HFFc6 (cell line): ENCODE measurements around the gene AMD1. TPM values are rescaled to one million over a fixed set of nuclear protein-coding genes. Genes with fewer than 3 reads are reported as not detected.

Experiments used
- DNase-seq: peaks from one replicate; pipeline ENCODE4 v3.0.0-alpha.2; 2018
- H3K27ac Mint-ChIP-seq: 2 replicates; pipeline ENCODE4 v1.8.0; 2020; ENCODE audit warnings: mild to moderate bottlenecking, mixed read lengths
- H3K27me3 Mint-ChIP-seq: 2 replicates; pipeline ENCODE4 v1.8.0; 2021; ENCODE audit warnings: mild to moderate bottlenecking, moderate library complexity, mixed read lengths; ENCODE audit not compliant: insufficient read depth
- H3K36me3 Mint-ChIP-seq: 2 replicates; pipeline ENCODE4 v1.8.0; 2021; ENCODE audit warnings: low read depth, mixed read lengths
- H3K4me1 Mint-ChIP-seq: 2 replicates; pipeline ENCODE4 v1.8.0; 2020; ENCODE audit warnings: low read depth, mixed read lengths
- H3K4me3 Mint-ChIP-seq: 2 replicates; pipeline ENCODE4 v1.8.0; 2020; ENCODE audit warnings: mild to moderate bottlenecking, moderate library complexity, mixed read lengths
- H3K9me3 Mint-ChIP-seq: 2 replicates; pipeline ENCODE4 v1.8.0; 2020; ENCODE audit warnings: mild to moderate bottlenecking, mixed read lengths
- total RNA-seq, 6 experiments: library from RNA; stranded (reverse); fragmentation: NEBNext Ultra II Directional; extraction: Animal tissue kit (Norgen Biotek cat#: 25700); gene quantifications; 2 replicates in 1 of 6; 3 replicates in 5 of 6; pipeline ENCODE4 v1.2.3, GENCODE V29; 2021
- TF ChIP-seq, protein P1 (sequence below): fragments of 200-600 bp; sonication (generic); IDR thresholded peaks from 2 replicates; pipeline ENCODE4 v1.5.0; 2021; ENCODE audit warnings: antibody characterized with exemption, mild to moderate bottlenecking

Gene AMD1
- total RNA-seq, 6 experiments from 2014 or later = 86.4 to 119 (median 109) TPM

DNA sequence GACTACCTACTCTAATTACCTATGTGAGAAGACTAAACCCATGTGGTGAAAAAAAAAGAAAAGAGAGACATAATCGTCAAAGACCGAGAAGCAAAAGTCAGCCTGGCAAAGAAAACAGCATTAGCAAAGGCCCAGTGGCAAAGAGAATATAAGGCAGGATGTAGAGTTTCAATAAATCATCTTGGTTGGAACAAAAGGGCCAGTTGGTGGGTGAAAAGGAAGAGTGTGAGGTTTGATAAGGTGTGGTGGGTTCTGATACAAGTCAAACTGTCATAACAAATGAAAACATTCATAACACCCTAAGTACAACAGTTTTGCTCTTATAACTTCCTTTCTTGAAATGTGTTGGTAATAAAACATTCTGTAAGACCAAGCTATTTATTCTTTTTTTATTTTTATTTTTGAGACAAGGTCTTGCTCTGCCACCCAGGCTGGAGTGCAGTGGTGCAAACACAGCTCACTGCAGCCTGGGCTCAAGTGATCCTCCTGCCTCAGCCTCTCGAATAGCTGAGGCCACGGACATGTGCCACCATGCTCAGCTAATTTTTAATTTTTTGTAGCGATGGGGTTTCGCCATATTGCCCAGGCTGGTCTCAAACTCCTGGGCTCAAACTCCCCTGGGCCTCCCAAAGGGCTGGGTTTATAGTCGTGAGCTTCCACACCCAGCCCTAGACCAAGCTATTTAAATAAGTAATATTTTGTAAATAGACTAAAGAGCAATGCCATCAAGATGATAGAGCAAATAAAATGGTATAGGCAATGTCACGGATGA is 65.0 kb downstream of the AMD1 start:
- no peak for DNase-seq
- TF ChIP-seq, protein P1, sequence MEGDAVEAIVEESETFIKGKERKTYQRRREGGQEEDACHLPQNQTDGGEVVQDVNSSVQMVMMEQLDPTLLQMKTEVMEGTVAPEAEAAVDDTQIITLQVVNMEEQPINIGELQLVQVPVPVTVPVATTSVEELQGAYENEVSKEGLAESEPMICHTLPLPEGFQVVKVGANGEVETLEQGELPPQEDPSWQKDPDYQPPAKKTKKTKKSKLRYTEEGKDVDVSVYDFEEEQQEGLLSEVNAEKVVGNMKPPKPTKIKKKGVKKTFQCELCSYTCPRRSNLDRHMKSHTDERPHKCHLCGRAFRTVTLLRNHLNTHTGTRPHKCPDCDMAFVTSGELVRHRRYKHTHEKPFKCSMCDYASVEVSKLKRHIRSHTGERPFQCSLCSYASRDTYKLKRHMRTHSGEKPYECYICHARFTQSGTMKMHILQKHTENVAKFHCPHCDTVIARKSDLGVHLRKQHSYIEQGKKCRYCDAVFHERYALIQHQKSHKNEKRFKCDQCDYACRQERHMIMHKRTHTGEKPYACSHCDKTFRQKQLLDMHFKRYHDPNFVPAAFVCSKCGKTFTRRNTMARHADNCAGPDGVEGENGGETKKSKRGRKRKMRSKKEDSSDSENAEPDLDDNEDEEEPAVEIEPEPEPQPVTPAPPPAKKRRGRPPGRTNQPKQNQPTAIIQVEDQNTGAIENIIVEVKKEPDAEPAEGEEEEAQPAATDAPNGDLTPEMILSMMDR = no peak
- peaks cover 5% of the 10 kb centered on the region for H3K4me1 Mint-ChIP-seq
- H3K4me3 Mint-ChIP-seq = no peak overlapping the region
- H3K9me3 Mint-ChIP-seq = no peaks in the 10 kb centered on the region
- no peak overlapping the region for H3K27ac Mint-ChIP-seq
- H3K36me3 Mint-ChIP-seq = no peaks in the 10 kb centered on the region
- no peaks in the 10 kb centered on the region for H3K27me3 Mint-ChIP-seq

DNA sequence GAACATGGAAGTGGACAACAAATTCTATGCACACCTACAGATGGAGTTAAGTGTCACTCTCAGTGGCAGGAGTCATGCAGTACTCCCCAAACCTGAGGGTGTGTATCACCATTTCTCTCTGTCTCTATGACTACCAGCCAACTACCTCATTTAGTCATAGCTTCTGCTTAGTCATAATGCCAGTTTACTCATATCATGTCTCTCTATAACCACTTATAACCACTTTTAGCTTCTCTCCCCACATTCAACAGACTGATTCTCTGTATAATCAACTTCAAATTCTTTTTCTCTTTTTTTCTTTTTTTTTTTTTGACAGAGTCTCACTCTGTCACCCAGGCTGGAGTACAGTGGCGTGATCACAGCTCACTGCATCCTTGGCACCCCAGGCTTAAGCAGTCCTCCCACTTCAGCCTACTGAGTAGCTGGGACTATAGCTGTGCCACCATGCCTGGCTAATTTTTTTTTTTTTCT is 70.1 kb downstream of the AMD1 start:
- no peaks in the 10 kb centered on the region for H3K9me3 Mint-ChIP-seq

More for the DNA sequence above, 70.1 kb downstream of the AMD1 start:
- peak; percentile 97 for DNase-seq
- peak overlapping the region; percentile 91 for H3K27ac Mint-ChIP-seq
- H3K4me3 Mint-ChIP-seq = peak overlapping the region; percentile 37; the same call in 1 of the 2 replicates
- no peaks in the 10 kb centered on the region for H3K27me3 Mint-ChIP-seq
- no peaks in the 10 kb centered on the region for H3K36me3 Mint-ChIP-seq
- H3K4me1 Mint-ChIP-seq = peaks cover 25% of the 10 kb centered on the region
- TF ChIP-seq, protein P1 = no peak

Other genes with a start within 250 kb of the AMD1 start
- gene CDK19, start 59.3 kb upstream of the AMD1 start, total RNA-seq = 10 to 100 TPM; 18.6 to 22.4 (median 20.0) TPM
- gene GTF3C6, start 83.9 kb downstream of the AMD1 start, total RNA-seq = 100 to 1,000 TPM; 119 to 134 (median 127) TPM
- gene RPF2, start 107.3 kb downstream of the AMD1 start, total RNA-seq = 10 to 100 TPM; 39.3 to 48.7 (median 40.9) TPM
- not detected for gene SLC16A10, start 212.7 kb downstream of the AMD1 start, total RNA-seq